GM21529 (cell line): ENCODE results near the gene WSB2.

Experiments used
- ATAC-seq: cut with Tn5 transposase; IDR thresholded peaks from one replicate; pipeline ENCODE4 v1.9.1; 2021; ENCODE audit not compliant: unreplicated experiment

Gene WSB2

GRCh38 chr12:117994551-117995438, 66.2 kb downstream of the WSB2 start:
- ATAC-seq = no peak

- ATAC-seq = no peak
These were observed 74.1 kb downstream of the WSB2 start for GRCh38 chr12:117986705-117987469.

- ATAC-seq = no peak
These were observed 75.8 kb downstream of the WSB2 start for GRCh38 chr12:117985182-117985581.
